Mammary epithelial cell (primary cell): ENCODE data around the gene EIF2AK3.

Experiments used
- CTCF ChIP-seq, 2 donors: IDR thresholded peaks in 1 of 2; conservative IDR thresholded peaks in 1 of 2; 2 replicates each; pipeline ENCODE4 v1.5.1; 2011 to 2012; ENCODE audit warnings: inconsistent platforms in 2 of 2, low read length in 2 of 2, mild to moderate bottlenecking in 2 of 2, control low read depth in 1 of 2, low read depth in 1 of 2; ENCODE audit not compliant: insufficient read depth in 1 of 2; ENCODE audit errors: extremely low read depth in 1 of 2
- EZH2 ChIP-seq: IDR thresholded peaks from 2 replicates; pipeline ENCODE4 v1.6.1; 2012; ENCODE audit warnings: low read length, inconsistent platforms, borderline replicate concordance

GRCh38 chr2:88530081-88530480 lies 97.2 kb downstream of the EIF2AK3 start:
- TF ChIP-seq CTCF (conservative IDR thresholded peaks at IDR 0.05 in 1 of 2, IDR thresholded peaks at IDR 0.05 in 1 of 2; ENCODE audit: extremely low read depth in 1 of 2, insufficient read depth in 1 of 2, low read depth in 1 of 2, low read length in 2 of 2) (no peak), EZH2 (no peak)
